Measurements from ENCODE around the gene LPCAT2. TPM values are rescaled to one million over a fixed set of nuclear protein-coding genes. Genes with fewer than 3 reads are reported as not detected.

The LPCAT2 gene, protein sequence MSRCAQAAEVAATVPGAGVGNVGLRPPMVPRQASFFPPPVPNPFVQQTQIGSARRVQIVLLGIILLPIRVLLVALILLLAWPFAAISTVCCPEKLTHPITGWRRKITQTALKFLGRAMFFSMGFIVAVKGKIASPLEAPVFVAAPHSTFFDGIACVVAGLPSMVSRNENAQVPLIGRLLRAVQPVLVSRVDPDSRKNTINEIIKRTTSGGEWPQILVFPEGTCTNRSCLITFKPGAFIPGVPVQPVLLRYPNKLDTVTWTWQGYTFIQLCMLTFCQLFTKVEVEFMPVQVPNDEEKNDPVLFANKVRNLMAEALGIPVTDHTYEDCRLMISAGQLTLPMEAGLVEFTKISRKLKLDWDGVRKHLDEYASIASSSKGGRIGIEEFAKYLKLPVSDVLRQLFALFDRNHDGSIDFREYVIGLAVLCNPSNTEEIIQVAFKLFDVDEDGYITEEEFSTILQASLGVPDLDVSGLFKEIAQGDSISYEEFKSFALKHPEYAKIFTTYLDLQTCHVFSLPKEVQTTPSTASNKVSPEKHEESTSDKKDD
- total RNA-seq = 10 to 100 TPM in 3 of 5 donors, 1 to 10 TPM in 1, not detected in 1; 1.4 to 36.2 (median 13.1) TPM
- polyA plus RNA-seq = 1 to 10 TPM; 3.7 to 6.6 (median 6.5) TPM
- long read RNA-seq, donor 1 = 0 reads
- long read RNA-seq, donor 2 = 0 reads
- long read RNA-seq, donor 3 = 0 reads
- long read RNA-seq, donor 4 = 0 reads
- long read RNA-seq, donor 5, full-length matches to known transcripts = 2 of 2 reads
- long read RNA-seq, donor 5, partial matches to known transcripts = 0 of 2 reads
- long read RNA-seq, donor 5, other reads (novel, unspliced or antisense) = 0 of 2 reads
- long read RNA-seq, donor 6, full-length matches to known transcripts = 3 of 3 reads
- long read RNA-seq, donor 6, partial matches to known transcripts = 0 of 3 reads
- long read RNA-seq, donor 6, other reads (novel, unspliced or antisense) = 0 of 3 reads
- long read RNA-seq, donor 7 = 0 reads
- long read RNA-seq, donor 8 = 0 reads
- long read RNA-seq, donor 9, full-length matches to known transcripts = 1 of 1 reads
- long read RNA-seq, donor 9, partial matches to known transcripts = 0 of 1 reads
- long read RNA-seq, donor 9, other reads (novel, unspliced or antisense) = 0 of 1 reads
- long read RNA-seq, donor 10, full-length matches to known transcripts = 1 of 1 reads
- long read RNA-seq, donor 10, partial matches to known transcripts = 0 of 1 reads
- long read RNA-seq, donor 10, other reads (novel, unspliced or antisense) = 0 of 1 reads

DNA sequence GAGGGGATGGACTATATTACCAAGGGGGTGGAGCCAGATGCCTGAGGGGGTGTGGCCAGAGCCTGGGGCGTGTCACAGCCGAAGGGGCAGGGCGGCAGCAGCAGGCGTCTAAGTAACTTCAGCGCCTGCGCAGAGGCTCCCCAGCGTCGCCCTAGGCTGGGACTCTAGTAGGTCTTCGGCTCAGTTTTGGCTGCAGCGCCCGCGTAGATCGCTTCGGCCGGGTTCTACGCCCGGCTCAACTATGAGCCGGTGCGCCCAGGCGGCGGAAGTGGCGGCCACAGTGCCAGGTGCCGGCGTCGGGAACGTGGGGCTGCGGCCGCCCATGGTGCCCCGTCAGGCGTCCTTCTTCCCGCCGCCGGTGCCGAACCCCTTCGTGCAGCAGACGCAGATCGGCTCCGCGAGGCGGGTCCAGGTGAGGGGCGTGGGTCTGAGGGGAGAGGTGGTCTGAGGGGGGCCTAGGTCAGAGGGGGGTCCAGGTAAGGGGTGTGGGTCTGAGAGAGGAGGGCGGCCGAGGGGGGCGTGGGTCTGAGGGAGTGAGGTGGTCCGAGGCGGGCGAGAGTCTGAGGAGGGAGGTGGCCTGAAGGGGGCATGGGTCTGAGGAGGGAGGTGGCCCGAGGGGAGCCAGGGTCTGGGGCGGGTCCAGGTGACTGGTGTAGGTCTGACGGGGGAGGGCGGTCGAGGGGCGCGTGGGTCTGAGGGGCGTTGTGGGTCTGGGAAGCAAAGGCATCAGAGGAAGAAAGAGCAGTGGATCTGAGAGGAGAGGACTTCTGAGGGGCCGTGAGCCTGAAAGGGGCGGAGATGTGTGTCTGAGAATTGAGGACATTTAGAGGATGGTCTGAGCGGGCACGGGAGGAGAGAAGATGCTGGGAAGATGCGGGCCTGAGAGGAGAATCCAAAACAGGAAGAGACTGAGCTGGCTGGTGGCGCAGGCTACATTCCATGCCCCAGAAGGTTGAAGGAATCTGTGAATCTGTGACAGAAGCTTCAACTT, at the start of gene LPCAT2:
Gene LPCAT2 (plus strand): TSS at position 132 of the 991 bp plus-strand sequence. CDS start 110 bp downstream, at position 242.
- TF ChIP-seq EP300 (IDR thresholded peaks at IDR 0.05) = no peak
- peak; percentile 38 to 81 (median 79) for TF ChIP-seq POLR2AphosphoS5 (IDR thresholded peaks at IDR 0.05)
- H3K9me3 ChIP-seq = peaks cover 0 to 14% (median 8%) of the 10 kb centered on the region in 4 donors
- peak within 1 kb of the TSS; percentile 63 to 76 (median 68) for H3K4me3 ChIP-seq
- peak within 1 kb of the TSS; percentile 76 to 86 (median 82) for H3K27ac ChIP-seq
- intact Hi-C loops (cut with DNase I; ENCODE audit: low total_unique reads) = no loop called here
- H3K27me3 ChIP-seq = no peaks in the 10 kb centered on the region
- peaks cover 0 to 26% (median 25%) of the 10 kb centered on the region in 4 donors for H3K36me3 ChIP-seq
- 2 to 10% (median 5%) methylated on average over 29 to 61 of the region's 61 CpGs for WGBS, 5 donors
- H3K4me1 ChIP-seq = peaks cover 0 to 29% (median 20%) of the 10 kb centered on the region in 4 donors
- peak; percentile 91 to 93 for DNase-seq

DNA sequence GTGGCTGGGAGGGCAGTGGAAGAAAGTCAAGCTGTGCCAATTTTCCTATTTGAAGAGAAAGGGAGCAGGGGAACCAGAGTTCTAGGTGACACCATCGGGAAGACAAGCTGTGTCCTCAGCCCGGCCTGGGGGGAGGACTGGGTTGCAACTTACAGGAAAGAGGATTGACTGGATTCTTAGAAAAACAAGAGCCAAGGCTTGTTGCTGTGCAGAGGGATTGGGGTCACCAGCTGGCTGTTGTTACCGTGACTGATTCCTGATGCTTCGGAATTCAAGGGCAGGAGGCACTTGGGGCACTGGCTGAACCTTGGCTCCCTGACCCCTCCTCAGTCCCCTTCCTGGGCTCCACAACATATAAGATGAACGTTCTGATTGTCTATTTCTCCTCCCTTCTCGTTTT, 46.6 kb upstream of the LPCAT2 start:
- Histone ChIP-seq H3K4me1 (peaks cover 0 to 4% (median 0%) of the 10 kb centered on the region in 4 donors), H3K9me3 (no peaks in the 10 kb centered on the region), H3K36me3 (no peaks in the 10 kb centered on the region), H3K27me3 (no peaks in the 10 kb centered on the region), H3K4me3 (no peak overlapping the region), H3K27ac (no peak overlapping the region)
- no peak for DNase-seq
- no peak for TF ChIP-seq POLR2A (IDR thresholded peaks at IDR 0.05)
- TF ChIP-seq POLR2AphosphoS5 (IDR thresholded peaks at IDR 0.05) = no peak
- no peak for TF ChIP-seq CTCF (IDR thresholded peaks at IDR 0.05)
- TF ChIP-seq EP300 (IDR thresholded peaks at IDR 0.05) = no peak
- 45 to 69% (median 62%) methylated on average over 6 of the region's 6 CpGs for WGBS, 5 donors
- intact Hi-C loops (cut with DNase I; ENCODE audit: low total_unique reads) = loop anchor here (5.0 kb wide), 2 partner anchors 240 to 385 kb away; no protein-coding TSS in a partner anchor

- Histone ChIP-seq H3K4me1 (peaks cover 0 to 4% (median 0%) of the 10 kb centered on the region in 4 donors), H3K4me3 (no peak overlapping the region), H3K36me3 (no peaks in the 10 kb centered on the region), H3K27me3 (no peaks in the 10 kb centered on the region), H3K9me3 (no peaks in the 10 kb centered on the region), H3K27ac (no peak overlapping the region)
- intact Hi-C loops (cut with DNase I; ENCODE audit: low total_unique reads) = loop anchor here (5.0 kb wide), 2 partner anchors 238 to 383 kb away; no protein-coding TSS in a partner anchor
- TF ChIP-seq POLR2A (IDR thresholded peaks at IDR 0.05) (no peak), CTCF (IDR thresholded peaks at IDR 0.05) (no peak), POLR2AphosphoS5 (IDR thresholded peaks at IDR 0.05) (no peak), EP300 (IDR thresholded peaks at IDR 0.05) (no peak)
- no peak for DNase-seq
- 43 to 52% (median 45%) methylated on average over 4 of the region's 4 CpGs for WGBS, 5 donors
Observed at GRCh38 chr16:55464375-55464774, 44.5 kb upstream of the LPCAT2 start.
